Karpas-422 (cell line): ENCODE results near the gene LSM2. TPM values are rescaled to one million over a fixed set of nuclear protein-coding genes. Genes with fewer than 3 reads are reported as not detected.

ENCODE experiments used
- DNase-seq: peaks from one replicate; pipeline ENCODE4 v3.0.0-alpha.2; 2015
- H2AFZ ChIP-seq: fragments of 200-600 bp; sonication (generic); 2 replicates; pipeline ENCODE4 v1.6.1; 2014; ENCODE audit warnings: antibody characterized with exemption, low read length, mixed read lengths
- H3K27ac ChIP-seq: fragments of 200-600 bp; sonication (generic); 2 replicates; pipeline ENCODE4 v1.5.1; 2014; ENCODE audit warnings: mild to moderate bottlenecking, low read length, moderate library complexity
- H3K27me3 ChIP-seq: fragments of 200-600 bp; sonication (generic); 2 replicates; pipeline ENCODE4 v1.6.1; 2014; ENCODE audit warnings: low read length, mixed read lengths
- H3K36me3 ChIP-seq: fragments of 200-600 bp; sonication (generic); 2 replicates; pipeline ENCODE4 v1.6.1; 2014; ENCODE audit warnings: low read length, mixed read lengths; ENCODE audit not compliant: insufficient read depth
- H3K4me1 ChIP-seq: fragments of 200-600 bp; sonication (generic); 2 replicates; pipeline ENCODE4 v1.6.1; 2014; ENCODE audit warnings: mild to moderate bottlenecking, low read length, mixed read lengths
- H3K4me2 ChIP-seq: fragments of 200-600 bp; sonication (generic); 2 replicates; pipeline ENCODE4 v1.6.1; 2014; ENCODE audit warnings: low read length, low read depth, mild to moderate bottlenecking; ENCODE audit not compliant: poor library complexity, severe bottlenecking
- H3K4me3 ChIP-seq: fragments of 200-600 bp; sonication (generic); 2 replicates; pipeline ENCODE4 v1.5.1; 2014; ENCODE audit warnings: mild to moderate bottlenecking, antibody characterized with exemption, low read length, mixed read lengths
- H3K79me2 ChIP-seq: fragments of 200-600 bp; sonication (generic); 2 replicates; pipeline ENCODE4 v1.6.1; 2014; ENCODE audit warnings: mild to moderate bottlenecking, low read length, mixed read lengths
- H3K9ac ChIP-seq: fragments of 200-600 bp; sonication (generic); 2 replicates; pipeline ENCODE4 v1.6.0; 2014; ENCODE audit warnings: low read length
- H3K9me2 ChIP-seq: fragments of 200-600 bp; sonication (generic), shearing (Covaris generic); replicated peaks from 2 replicates; pipeline ENCODE4 v1.6.0; 2014; ENCODE audit warnings: mild to moderate bottlenecking, low read length, moderate library complexity; ENCODE audit not compliant: insufficient read depth
- H3K9me3 ChIP-seq: fragments of 300-700, 200-600 bp; sonication (generic); 2 replicates; pipeline ENCODE4 v1.6.1; 2014; ENCODE audit warnings: low read length, mixed read lengths
- H4K20me1 ChIP-seq: fragments of 200-600 bp; sonication (generic); 2 replicates; pipeline ENCODE4 v1.6.1; 2014; ENCODE audit warnings: mild to moderate bottlenecking, antibody characterized with exemption, low read length, low read depth; ENCODE audit not compliant: insufficient read depth
- total RNA-seq: library from RNA; depleted of rRNA; stranded (reverse); fragments of >200 nt; shearing (Covaris generic); gene quantifications from 2 replicates; pipeline ENCODE4 v1.2.3, GENCODE V29; 2014; ENCODE audit warnings: low replicate concordance

Gene LSM2
- total RNA-seq, 1 experiment from 2014 or later: 57.4 TPM

GRCh38 chr6:31771992-31772358, 34.8 kb downstream of the LSM2 start:
- Histone ChIP-seq H3K9me2 (no peaks in the 10 kb centered on the region), H3K79me2 (no peaks in the 10 kb centered on the region), H3K4me3 (no peak overlapping the region), H3K27me3 (no peaks in the 10 kb centered on the region), H2AFZ (no peak overlapping the region), H3K9me3 (no peaks in the 10 kb centered on the region), H3K36me3 (no peaks in the 10 kb centered on the region), H3K4me2 (no peak overlapping the region), H3K9ac (no peak overlapping the region), H3K27ac (no peak overlapping the region), H3K4me1 (peaks cover 3% of the 10 kb centered on the region), H4K20me1 (no peaks in the 10 kb centered on the region)
- no peak for DNase-seq

- H3K9me2 ChIP-seq: no peaks in the 10 kb centered on the region
- H2AFZ ChIP-seq: no peak overlapping the region
These were observed 35.9 kb downstream of the LSM2 start for GRCh38 chr6:31770860-31771259.

GRCh38 chr6:31769684-31770371, 36.9 kb downstream of the LSM2 start:
- Histone ChIP-seq H3K4me3 (no peak overlapping the region), H3K27ac (no peak overlapping the region), H3K36me3 (no peaks in the 10 kb centered on the region), H3K9me3 (no peaks in the 10 kb centered on the region), H3K9ac (no peak overlapping the region), H3K9me2 (no peaks in the 10 kb centered on the region), H4K20me1 (no peaks in the 10 kb centered on the region), H3K4me1 (no peaks in the 10 kb centered on the region), H3K4me2 (no peak overlapping the region), H3K27me3 (no peaks in the 10 kb centered on the region), H3K79me2 (no peaks in the 10 kb centered on the region), H2AFZ (0 out of 2 replicates have a peak overlapping the region, but pooled peaks have one; percentile 55)
- peak; percentile 96 for DNase-seq

More at GRCh38 chr6:31770860-31771259, 35.9 kb downstream of the LSM2 start:
- H3K9me3 ChIP-seq: no peaks in the 10 kb centered on the region
- H3K27ac ChIP-seq: no peak overlapping the region
- H3K27me3 ChIP-seq: no peaks in the 10 kb centered on the region
- no peaks in the 10 kb centered on the region for H3K36me3 ChIP-seq
- DNase-seq: no peak
- H3K79me2 ChIP-seq: no peaks in the 10 kb centered on the region
- no peak overlapping the region for H3K4me3 ChIP-seq
- no peak overlapping the region for H3K9ac ChIP-seq
- no peak overlapping the region for H3K4me2 ChIP-seq
- no peaks in the 10 kb centered on the region for H4K20me1 ChIP-seq
- no peaks in the 10 kb centered on the region for H3K4me1 ChIP-seq

DNA sequence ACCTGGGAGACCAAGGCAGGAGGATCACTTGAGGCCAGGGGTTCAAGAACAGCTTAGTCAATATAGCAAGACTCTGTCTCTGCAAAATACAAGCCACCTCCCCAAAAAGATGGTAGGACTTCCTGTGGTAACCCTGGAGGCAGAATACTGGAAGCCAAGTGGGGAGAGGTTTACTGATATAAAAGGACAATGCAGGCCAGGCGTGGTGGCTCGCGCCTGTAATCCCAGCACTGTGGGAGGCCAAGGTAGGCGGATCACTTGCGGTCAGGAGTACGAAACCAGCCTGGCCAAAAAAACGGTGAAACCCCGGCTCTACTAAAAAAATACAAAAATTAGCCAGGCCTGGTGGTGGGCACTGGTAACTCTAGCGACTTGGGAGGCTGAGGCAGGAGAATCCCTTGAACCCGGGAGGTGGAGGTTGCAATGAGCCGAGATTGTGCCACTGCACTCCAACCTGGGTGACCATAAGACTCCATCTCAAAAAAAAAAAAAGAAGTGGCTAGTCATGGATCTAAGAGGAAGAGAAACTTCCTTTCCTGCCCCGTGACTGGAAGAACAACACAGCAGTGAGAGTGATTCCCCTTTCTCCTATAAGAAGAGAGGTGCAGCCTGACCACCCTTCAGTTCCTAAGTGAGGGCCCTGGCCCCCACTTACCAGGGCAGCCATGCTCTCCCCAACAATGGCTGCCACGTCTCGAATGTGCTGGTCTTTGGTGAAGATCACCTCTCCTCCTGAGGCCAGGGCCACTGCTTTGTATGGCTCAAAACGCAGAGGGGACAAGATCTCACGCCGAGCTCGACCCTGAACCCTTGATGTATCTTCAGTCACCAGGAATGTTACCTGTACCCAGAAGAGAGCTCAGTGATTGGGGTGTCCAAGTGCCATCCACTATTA, 38.2 kb downstream of the LSM2 start:
- no peaks in the 10 kb centered on the region for H3K79me2 ChIP-seq
- H4K20me1 ChIP-seq: no peaks in the 10 kb centered on the region
- H2AFZ ChIP-seq: no peak overlapping the region
- H3K9me3 ChIP-seq: no peaks in the 10 kb centered on the region
- DNase-seq: no peak
- H3K4me2 ChIP-seq: no peak overlapping the region
- no peak overlapping the region for H3K27ac ChIP-seq
- no peaks in the 10 kb centered on the region for H3K27me3 ChIP-seq
- H3K4me1 ChIP-seq: no peaks in the 10 kb centered on the region
- H3K9ac ChIP-seq: no peak overlapping the region
- no peak overlapping the region for H3K4me3 ChIP-seq
- H3K36me3 ChIP-seq: 0 out of 2 replicates have a peak, but pooled peaks cover 4% of the 10 kb centered on the region
- H3K9me2 ChIP-seq: no peaks in the 10 kb centered on the region

- Histone ChIP-seq H3K4me3 (no peak overlapping the region), H3K27me3 (no peaks in the 10 kb centered on the region), H3K9me3 (no peaks in the 10 kb centered on the region), H4K20me1 (no peaks in the 10 kb centered on the region), H3K4me2 (no peak overlapping the region), H2AFZ (no peak overlapping the region), H3K27ac (no peak overlapping the region), H3K79me2 (no peaks in the 10 kb centered on the region), H3K4me1 (no peaks in the 10 kb centered on the region), H3K9ac (no peak overlapping the region), H3K36me3 (0 out of 2 replicates have a peak, but pooled peaks cover 7% of the 10 kb centered on the region), H3K9me2 (no peaks in the 10 kb centered on the region)
- DNase-seq: no peak
These were observed 39.6 kb downstream of the LSM2 start for GRCh38 chr6:31767096-31767645.

DNA sequence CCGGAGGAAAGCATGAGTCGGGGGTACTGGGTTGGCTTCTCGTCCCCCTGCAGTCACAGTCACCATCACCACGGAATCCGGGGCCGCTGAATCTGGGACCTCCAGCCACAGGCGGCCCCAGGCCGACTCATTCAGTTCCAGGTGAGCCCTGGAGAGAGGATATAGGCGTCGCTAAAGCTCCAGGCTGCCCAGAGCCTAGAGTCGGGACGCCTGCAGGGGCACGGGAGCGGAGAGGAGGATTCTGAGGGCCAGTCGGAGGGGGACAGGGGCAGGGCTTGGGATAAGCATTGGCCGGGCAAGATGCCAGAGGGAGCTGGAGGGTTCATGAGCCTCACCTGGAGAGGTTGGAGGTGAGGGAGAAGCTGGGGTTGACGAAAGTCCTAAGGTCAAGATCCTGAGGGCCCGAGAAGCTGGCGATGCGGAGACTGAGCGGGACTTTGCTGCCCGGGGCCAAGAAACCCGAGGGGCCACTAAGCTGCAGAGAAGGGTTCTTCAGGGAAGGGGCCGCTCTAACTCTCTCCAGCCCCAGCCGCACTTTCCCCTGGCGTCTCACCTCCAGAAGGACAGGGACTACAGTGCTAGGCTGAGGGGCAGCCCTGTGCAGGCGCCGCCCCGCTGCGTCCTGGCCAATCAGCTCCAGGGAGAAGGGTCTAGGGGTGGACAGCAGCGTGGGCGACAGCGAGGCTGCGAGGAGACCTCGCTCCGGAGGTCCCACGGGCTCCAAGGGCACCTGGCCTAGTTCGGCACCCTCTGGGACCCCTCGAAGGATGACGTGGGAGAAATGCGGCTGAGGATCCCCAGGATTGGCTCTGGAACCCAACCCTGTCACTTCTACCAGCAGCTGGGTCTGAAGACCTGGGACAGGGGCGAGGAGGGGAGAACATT, 40.6 kb downstream of the LSM2 start:
- Histone ChIP-seq H3K4me1 (no peaks in the 10 kb centered on the region), H3K36me3 (0 out of 2 replicates have a peak, but pooled peaks cover 7% of the 10 kb centered on the region), H3K4me2 (no peak overlapping the region), H2AFZ (no peak overlapping the region), H3K9me2 (no peaks in the 10 kb centered on the region), H3K27me3 (no peaks in the 10 kb centered on the region), H3K4me3 (no peak overlapping the region), H3K9ac (no peak overlapping the region), H3K27ac (no peak overlapping the region), H3K9me3 (no peaks in the 10 kb centered on the region), H3K79me2 (no peaks in the 10 kb centered on the region), H4K20me1 (no peaks in the 10 kb centered on the region)
- no peak for DNase-seq

DNA sequence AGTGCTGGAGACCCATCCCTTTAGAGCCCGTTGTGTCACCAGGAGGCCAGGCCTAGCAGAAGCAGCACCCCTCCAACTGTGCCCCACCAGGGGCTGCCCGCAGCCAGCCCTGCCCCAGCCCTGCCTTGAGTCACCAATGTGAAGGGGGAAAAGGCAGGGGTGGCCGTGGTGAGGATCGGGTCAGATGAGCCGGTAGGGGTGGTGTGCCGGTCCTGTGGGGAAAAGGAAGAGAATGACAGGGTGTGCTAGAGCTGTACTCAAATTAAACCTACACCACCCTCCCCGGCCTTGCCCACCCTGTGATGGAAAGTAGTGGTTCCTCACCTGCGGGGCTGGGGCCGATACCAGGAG, 41.2 kb downstream of the LSM2 start:
- Histone ChIP-seq H4K20me1 (no peaks in the 10 kb centered on the region), H3K27me3 (no peaks in the 10 kb centered on the region), H3K4me1 (no peaks in the 10 kb centered on the region), H3K9me3 (no peaks in the 10 kb centered on the region), H3K4me3 (no peak overlapping the region), H2AFZ (no peak overlapping the region), H3K9me2 (no peaks in the 10 kb centered on the region), H3K9ac (no peak overlapping the region), H3K79me2 (no peaks in the 10 kb centered on the region), H3K27ac (no peak overlapping the region), H3K36me3 (0 out of 2 replicates have a peak, but pooled peaks cover 7% of the 10 kb centered on the region), H3K4me2 (no peak overlapping the region)
- no peak for DNase-seq
